GM19372 (cell line): ENCODE measurements around the gene SCGB3A1.

ENCODE experiments used
- ATAC-seq: cut with Tn5 transposase; IDR thresholded peaks from one replicate; pipeline ENCODE4 v1.9.1; 2021; ENCODE audit warnings: mild to moderate bottlenecking, low read depth, moderate library complexity; ENCODE audit not compliant: unreplicated experiment

The SCGB3A1 gene, protein sequence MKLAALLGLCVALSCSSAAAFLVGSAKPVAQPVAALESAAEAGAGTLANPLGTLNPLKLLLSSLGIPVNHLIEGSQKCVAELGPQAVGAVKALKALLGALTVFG

DNA sequence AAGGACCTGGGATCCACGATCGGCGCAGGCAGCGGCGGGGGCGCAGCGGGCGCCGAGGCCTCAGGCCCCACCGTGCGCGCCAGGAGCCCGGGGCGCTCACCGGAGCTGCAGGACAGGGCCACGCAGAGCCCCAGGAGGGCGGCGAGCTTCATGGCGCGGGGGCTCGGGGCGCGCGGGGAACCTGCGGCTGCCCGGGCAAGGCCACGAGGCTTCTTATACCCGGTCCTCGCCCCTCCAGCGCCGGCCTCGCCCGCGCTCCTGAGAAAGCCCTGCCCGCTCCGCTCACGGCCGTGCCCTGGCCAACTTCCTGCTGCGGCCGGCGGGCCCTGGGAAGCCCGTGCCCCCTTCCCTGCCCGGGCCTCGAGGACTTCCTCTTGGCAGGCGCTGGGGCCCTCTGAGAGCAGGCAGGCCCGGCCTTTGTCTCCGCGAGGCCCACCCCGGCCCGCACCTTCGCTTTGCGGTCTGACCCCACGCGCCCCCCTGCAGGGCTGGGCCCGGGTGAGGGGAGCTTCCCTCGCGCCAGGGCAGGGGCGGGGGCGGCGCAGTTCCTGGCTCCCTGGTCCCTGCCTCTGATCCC, at the start of gene SCGB3A1:
SCGB3A1 (minus strand) TSS at position 189 of the 577 bp plus-strand sequence; CDS start at position 152, 37 bp downstream.
- ATAC-seq, result no peak

- no peak for ATAC-seq
These were observed 49.2 kb upstream of the SCGB3A1 start for GRCh38 chr5:180640611-180640860.

GRCh38 chr5:180639741-180640610, 48.7 kb upstream of the SCGB3A1 start:
- ATAC-seq, result no peak

DNA sequence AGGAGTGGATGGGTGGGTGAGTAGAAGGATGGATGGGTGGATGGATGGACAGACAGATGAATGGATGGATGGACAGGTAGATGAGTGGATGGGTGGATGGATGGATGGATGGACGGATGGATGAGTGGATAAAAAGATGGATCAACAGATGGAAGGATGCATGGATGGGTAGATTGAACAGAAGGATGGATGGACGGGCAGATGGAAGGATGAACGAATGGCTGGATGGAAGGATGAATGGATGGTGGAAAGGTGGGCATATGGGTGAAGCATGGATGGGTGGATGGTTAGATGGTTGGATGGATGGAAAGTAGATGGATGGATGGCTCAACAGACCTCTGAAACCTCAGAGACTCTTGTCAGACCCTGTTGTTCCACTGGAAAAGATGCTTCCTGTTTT, 48.0 kb upstream of the SCGB3A1 start:
- ATAC-seq, result no peak

GRCh38 chr5:180637962-180638680, 46.8 kb upstream of the SCGB3A1 start:
- ATAC-seq, result no peak

- ATAC-seq, result no peak
These were observed 45.2 kb upstream of the SCGB3A1 start for GRCh38 chr5:180636403-180637075.

- ATAC-seq, result no peak
These were observed 44.7 kb upstream of the SCGB3A1 start for GRCh38 chr5:180636016-180636402.

DNA sequence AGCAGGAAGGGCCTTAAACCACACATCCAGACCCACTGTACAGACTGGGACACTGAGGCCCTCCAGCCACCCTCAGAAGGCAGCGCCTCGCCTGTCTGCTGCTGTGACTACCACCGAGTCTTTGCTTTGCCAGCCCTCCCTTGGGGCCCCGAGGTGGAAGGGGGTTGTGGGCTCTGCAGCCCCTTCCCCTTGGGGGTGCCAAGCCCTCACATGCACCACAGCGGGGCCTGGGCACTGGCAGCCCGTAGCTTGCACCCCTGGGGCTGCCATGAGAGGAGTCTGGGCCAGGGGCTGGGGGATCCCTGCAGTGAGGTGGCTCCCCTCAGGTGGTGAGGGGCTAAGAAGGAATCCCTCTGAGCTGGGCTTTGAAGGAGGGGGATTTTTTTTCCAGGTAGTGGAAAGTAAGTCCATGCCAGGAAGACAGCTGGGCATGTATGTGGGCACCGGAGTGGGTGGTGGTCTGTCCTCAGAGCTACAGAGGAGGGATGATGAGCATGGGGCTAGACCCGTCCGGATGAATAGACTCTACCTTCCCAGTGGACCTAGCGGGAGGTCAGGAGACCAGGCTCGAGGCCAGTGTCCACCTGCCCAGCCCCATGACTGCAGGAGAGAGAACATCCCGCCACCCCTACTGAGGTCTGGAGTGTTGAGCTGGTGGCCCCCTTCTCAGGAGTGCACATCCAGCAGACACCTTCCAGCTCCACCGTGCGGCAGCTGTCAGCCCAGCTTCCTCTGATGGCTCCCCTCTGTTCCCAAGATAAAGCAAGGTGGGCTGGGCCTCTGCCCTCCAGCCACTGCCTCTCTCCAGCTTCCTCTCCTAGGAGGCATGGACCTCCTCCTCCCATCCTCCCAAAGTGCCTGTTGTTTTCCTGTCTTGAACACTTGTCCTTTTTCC, 42.2 kb upstream of the SCGB3A1 start:
- ATAC-seq, result no peak

DNA sequence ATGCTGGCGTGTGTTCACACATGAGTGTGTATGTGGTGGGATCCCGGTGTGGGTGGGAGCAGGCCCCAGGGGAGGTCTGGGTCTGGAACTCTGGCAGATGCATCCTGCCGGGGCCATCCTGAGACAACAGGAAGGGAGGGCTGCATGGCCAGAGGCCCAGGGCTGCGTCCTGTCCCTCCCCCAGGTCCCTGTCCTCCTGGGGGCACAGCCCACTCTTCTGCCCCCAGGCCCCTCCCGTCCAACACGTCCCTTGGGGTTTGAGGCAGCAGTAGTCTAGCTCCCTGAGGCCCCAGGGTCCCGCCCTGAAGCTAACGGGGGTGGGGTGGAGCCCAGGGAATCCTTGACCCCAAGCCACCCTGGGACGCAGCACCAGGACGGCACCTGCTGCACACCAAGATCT, 41.5 kb upstream of the SCGB3A1 start:
- ATAC-seq, result no peak

DNA sequence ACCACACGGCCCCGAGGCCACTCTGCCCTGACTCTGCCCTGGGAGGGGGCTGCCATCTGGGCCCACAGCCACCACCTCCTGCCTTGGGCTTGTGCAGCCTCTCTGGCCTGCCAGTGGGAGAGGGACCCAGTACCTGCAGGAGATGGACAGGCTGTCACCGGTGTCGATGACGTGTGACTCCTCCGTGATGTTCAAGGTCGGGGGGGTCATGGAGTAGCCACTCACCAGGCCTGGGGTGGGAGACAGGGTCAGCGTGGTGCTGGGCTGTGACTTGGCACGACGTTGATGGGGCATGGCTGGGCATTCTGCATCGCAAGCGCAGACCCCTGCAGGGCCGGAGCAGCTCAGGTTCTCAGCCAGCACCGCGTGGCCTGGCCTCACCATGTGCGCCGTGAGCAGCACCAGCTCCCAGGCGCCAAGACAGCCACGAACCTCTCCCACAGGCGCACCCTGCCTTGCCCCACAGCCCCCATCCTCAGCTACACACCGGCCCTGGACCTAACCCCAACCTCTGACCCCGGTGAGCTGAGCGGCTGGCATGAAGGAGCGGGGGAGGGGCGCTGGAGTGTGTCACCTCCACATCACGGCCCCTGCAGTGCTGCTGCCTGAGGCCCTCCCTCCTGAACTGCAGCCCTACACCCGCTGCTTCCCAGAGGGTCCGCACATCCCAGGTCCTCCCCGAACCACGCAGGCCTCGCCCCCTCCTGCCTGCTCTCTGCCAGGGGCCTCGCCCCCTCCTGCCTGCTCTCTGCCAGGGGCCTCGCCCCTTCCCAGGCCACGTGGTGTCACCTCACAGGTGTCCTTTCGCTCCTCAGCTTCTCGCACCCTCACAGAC, 40.5 kb upstream of the SCGB3A1 start:
- ATAC-seq, result no peak

DNA sequence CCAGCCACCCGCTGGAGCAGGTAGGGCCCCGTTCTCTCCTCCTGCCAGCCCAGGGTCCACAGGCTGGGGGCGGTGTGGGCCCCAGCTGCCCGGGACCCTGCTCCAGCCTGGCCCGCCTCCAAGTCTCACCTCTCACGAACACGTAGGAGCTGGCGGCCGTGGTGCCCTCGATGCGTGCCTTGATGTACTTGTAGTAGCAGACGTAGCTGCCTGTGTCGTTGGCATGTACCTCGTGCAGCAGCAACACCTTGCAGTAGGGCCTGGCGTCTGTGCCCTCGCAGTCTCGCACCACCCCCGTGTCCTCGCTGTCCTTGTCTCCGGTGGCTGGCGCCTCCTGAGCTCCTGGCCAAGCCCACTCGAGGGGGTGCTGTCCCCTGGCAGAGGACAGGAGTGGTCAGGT, 39.1 kb upstream of the SCGB3A1 start:
- no peak for ATAC-seq

DNA sequence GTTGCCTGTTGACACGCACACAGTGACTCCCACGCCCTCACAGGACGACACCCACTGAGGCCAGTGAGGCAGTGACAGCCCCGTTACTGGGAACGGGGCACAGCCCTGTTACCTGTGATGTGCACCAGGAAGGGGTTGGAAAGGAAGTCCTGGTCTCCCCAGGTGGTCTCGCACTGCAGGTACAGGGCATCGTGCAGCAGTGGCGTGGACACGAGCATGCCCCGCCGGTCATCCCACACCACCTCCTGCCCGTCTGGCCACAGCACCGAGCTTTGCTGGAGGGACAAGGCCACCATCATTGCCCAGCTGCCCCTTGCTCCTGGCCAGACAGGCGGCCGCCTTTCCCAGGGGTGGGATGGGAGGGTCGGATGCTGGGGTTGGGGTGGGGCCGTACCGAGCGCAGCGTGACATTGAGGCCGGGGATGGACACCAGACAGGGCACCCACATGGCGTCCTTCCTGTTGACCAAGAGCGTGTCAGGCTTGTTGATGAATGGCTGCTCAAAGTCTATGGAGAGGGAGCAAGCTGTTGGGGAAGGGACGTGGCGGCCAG, 38.6 kb upstream of the SCGB3A1 start:
- no peak for ATAC-seq

GRCh38 chr5:180628827-180629750, 37.8 kb upstream of the SCGB3A1 start:
- no peak for ATAC-seq

- ATAC-seq, result no peak
These were observed 36.9 kb upstream of the SCGB3A1 start for GRCh38 chr5:180628211-180628610.

DNA sequence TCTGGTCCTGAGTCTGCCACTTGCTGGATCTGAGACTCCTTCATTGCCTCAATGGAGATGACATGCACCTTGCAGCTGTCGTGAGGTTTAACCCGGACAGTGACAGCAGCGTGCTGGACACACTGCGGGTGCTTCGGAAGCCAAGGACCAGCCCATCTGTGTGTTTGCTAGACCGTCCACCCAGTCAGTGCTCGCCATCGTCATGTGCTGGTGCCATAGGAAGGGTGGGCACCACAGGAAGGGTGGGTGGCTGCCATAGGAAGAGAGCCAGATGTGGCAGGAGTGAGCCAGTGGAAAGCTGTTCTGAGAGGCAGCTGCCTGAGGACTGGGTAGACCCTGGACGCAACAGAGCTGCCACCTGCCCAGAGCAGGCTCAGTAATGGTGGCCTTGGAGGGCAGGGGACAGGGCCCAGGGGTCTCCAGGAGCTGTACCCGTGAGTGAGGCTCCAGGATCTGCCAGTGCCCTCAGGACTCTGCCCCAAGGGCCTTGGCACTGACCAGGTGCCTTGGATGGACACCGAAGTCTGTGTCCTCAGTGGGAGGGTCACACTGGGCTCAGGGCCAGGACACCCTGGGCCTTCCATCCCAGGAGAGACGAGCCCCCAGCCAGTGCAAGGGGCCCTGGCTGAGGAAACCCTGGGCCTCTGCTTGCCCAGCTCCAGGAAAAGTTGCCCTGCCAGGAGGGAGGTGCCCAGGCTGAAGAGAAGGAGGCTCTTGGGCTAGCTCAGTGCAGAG, 36.3 kb upstream of the SCGB3A1 start:
- no peak for ATAC-seq

DNA sequence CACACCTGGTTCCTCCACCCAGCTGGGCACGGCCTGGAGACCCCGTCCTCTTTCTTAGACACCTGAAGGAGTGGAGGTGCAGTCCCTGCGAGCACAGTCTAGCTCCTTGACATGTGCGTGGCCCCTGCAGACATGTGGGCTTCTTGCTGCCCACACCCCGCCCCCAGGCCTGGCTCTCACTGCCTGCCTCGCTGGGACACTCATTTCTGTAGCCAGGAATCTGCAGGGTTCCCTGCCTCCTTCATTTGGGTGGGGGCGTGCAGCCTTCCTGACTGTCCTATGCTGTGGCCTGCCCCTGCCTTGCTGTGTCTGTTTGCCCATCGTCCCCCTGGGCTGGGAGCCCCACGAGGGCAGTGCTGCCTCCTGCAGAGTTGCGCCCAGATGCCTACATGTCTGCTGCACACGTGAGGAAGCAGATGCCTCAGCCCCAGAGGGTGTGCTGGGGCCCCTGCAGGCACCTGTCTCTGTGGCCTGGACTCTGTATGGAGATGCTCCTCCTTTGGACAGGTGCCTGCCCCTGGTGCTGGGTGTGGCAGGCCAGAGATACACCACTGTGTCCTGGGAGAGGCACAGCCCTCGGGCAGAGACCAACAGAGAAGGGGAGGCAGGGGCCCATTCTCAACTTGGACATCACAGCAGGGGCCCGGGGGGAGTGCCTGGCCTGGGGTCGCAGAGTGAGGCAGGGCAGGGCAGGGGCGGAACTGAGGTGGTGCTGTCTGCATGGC, 35.5 kb upstream of the SCGB3A1 start:
- no peak for ATAC-seq
